Lower leg skin (tissue), 3 donors: ENCODE measurements around the gene PTPRN2.

Source experiments
- CTCF ChIP-seq, 3 donors: fragments of 450-650 bp; IDR thresholded peaks; one replicate each; pipeline ENCODE4 v1.5.1; 2016; ENCODE audit warnings: antibody characterized with exemption in 3 of 3, mild to moderate bottlenecking in 3 of 3, moderate library complexity in 2 of 3
- POLR2A ChIP-seq, 2 donors: fragments of 450-650 bp; IDR thresholded peaks; one replicate each; pipeline ENCODE4 v1.6.1; 2016 to 2017; ENCODE audit warnings: antibody characterized with exemption in 2 of 2, mild to moderate bottlenecking in 1 of 2, moderate library complexity in 1 of 2

GRCh38 chr7:157712666-157713235 is 874.9 kb downstream of the PTPRN2 start:
- TF ChIP-seq POLR2A (IDR thresholded peaks at IDR 0.05) (no peak), CTCF (IDR thresholded peaks at IDR 0.05) (no peak)
